DMS114 treated with DMSO at 0.1 percent for 48 hours (cell line): ENCODE measurements around the gene PCLO.
"Not testable (repeated sequence)": the region's sequence is repeated elsewhere in the genome, so short reads cannot be mapped to it uniquely, and the experiment has no call there.

Source experiments
- DNase-seq: peaks from one replicate; lab custom pipeline; 2025; ENCODE audit not compliant: unreplicated experiment; lab: John Stamatoyannopoulos, UW

PCLO gene

DNA sequence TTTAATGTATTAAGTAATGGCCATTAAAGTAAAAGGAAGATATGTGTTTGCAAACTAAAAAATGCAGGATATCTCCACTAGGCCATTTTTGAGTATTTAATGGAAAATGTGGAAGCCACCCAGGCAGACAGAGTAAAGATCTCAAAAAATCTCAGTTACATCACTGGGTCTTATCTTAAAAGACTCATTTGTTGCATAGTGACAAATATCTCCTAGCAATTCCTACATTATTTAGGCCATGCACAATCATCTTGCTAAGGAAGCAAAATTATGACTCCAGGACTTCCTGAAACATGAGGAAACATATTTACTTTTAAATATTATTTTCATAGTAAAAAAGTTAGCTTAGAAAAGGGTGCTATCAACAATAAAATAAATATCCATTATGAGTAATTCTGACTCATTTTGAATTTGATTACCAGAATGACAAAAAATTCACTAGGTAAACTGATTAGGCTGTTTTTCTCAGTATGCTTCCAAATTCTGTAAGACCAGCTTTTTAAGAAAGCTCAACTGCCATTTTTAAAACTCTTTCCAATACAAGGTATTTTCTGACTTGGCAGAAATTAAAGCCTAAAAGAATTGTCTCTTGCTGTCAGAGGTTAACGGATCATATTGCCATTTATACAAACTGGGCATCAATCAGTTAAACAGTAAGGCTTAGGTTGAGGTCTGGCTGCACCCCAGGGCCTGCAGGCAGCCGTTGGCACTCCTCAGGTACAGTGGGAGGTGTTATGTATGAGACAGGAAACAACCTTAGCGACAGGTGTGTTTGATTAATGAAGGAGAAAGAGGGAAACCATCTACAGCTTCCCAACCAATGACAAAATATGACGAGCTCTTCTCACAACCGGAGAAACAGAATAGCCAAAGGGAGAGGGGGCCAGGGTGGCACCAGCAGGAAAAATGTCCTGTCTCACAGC is 31.8 kb downstream of the PCLO start:
- DNase-seq, result no peak

- DNase-seq, result no peak
These were observed 32.5 kb downstream of the PCLO start for GRCh38 chr7:83130191-83130590.

DNA sequence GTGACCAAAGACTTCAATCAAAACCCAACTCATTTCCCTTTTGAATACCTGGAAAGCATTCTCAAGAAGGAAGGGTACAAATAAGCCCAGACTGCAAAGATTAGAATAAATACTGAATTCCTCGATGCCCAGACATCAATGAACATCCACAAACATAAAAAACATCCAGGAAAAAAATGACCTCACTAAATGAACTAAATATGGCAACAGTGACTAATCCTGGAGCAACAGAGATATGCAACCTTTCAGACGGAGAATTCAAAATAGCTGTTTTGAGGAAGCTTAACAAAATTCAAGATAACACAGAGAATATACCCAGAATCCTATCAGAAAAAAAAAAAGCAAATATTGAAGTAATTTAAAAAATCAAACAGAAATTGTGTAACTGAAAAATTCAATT is 43.2 kb downstream of the PCLO start:
- DNase-seq, result no peak

- DNase-seq, result no peak
These were observed 43.7 kb downstream of the PCLO start for GRCh38 chr7:83119026-83119382.

- DNase-seq, result no peak
These were observed 44.2 kb downstream of the PCLO start for GRCh38 chr7:83118347-83119025.

- DNase-seq, result no peak
These were observed 45.2 kb downstream of the PCLO start for GRCh38 chr7:83117466-83117865.

DNA sequence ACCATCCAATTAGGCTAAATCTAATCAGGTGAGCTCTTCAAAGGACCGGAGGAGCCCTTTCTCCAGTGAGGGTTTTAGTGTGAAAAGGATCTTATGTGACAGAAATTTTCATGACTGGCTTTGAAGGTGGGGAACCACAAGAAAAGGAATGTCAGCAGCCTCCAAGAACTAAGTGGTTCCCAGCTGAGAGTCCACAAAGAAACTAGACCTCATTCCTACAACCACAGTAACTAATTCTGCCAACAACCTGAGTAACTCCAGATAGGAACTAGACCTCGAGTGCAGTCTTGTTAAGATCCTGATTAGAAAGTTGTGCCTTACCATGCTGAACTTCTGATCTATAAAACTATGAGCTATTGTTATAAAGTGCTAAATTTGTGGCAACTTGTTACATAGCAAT is 51.3 kb downstream of the PCLO start:
- no peak for DNase-seq

DNA sequence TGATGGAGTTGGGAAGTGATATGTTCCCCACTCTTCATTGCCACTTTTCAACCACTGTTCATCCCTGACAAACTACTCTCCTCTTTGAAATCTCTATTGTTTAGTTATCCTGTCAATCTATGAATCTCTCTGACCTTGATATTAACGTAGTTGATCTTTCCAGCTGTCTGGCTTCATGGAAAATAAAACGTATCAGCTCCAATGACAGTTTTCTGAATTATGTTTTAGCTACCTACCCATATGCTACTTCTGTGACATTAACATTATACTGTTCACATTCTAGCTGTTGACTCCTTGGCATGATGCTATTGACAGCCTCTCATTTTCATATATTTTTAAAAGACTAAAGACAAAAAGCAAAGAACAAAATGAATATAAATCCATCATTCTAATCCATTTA is 53.3 kb downstream of the PCLO start:
- no peak for DNase-seq

DNA sequence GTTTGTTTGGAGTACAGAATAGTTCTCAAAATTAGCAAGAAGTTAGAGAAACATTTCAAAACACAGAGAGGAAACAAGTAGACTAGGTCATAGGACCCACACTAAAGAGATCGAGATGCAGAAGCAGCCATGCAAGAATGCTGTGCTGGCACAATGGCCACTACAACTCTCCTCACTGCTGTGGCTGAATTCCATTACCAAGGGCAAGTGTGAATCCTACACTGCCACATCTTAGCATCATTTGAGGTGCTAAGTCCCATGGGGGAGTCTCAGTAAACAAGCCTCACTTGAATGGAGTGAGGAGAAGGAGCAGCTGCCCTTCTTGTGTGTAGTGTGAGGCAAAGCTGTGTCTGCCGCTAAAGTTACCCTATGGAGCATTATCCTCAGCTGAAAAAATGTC is 56.7 kb downstream of the PCLO start:
- DNase-seq, result peak; percentile 22

GRCh38 chr7:83105063-83105462 is 57.6 kb downstream of the PCLO start:
- no peak for DNase-seq

DNA sequence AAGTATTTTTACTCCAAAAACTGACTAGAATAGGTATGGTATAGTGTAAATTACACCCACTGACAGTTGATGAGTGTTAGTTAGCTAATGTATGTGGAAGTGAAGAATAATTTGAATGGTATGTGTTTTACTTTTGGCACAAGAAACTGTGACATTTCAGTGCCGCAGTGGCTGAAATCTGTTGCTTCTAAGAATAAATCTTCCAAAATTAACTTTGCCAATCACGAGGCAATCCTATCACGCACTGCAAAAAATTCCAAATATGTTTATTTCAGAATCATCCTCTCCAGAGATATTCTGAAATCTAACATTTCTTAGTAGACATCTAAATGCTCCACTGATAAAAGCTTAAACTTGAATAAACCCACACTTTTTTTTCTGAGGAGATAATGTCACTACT is 61.2 kb downstream of the PCLO start:
- no peak for DNase-seq

DNA sequence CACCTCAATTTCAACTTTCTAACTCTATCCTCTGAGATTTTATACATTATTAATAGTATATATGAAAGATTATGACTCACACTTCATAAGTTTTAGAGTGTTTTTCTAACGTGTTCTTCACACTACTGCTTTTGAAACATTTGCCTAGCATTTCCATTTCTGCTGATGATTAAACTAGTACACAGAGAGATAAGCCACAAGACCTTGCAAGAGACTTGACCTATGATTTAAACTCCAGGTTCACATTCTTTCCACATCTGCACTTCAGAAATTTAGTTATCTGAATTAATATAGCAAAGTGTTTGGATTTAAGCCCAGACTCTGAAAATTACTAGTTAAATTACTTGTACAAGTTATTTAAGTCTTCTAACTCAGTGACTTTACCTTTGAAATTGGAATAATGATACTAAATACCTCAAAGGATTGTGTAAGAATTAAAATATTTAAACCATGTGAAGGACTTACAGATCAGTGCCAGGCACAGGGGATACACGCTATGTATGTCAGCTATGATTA is 66.6 kb downstream of the PCLO start:
- no peak for DNase-seq

DNA sequence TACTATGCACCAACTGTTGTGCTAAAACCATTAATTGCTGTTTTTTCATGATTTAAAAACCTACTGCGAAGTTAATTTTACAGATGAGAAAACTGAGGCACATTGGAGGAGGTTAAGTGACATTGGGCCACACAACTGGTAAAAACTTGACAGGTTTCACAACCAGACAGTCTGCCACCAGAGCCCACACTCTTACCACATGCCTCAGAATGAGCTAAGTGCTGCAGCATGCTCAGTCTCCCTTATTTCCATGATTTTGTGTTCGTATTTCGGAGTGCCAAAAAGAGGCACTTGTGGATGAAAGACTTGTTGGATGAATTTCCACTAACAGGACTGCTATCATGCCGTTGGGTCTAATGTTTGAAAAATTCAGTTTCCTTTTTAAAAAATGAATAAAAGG is 77.4 kb downstream of the PCLO start:
- DNase-seq, result no peak

DNA sequence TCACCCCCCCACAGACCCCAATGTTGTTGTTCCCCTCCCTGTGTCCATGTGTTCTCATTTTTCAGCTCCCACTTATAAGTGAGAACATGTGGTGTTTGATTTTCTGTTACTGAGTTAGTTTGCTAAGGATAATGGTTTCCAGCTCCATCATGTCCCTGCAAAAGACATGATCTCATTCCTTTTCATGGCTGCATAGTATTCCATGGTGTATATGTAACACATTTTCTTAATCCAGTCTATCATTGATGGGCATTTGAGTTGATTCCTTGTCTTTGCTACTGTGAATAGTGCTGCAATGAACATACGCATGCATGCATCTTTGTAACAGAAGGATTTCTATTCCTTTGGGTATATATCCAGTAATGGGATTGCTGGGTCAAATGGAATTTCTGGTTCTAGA is 82.8 kb downstream of the PCLO start:
- DNase-seq, result not testable (repeated sequence)

DNA sequence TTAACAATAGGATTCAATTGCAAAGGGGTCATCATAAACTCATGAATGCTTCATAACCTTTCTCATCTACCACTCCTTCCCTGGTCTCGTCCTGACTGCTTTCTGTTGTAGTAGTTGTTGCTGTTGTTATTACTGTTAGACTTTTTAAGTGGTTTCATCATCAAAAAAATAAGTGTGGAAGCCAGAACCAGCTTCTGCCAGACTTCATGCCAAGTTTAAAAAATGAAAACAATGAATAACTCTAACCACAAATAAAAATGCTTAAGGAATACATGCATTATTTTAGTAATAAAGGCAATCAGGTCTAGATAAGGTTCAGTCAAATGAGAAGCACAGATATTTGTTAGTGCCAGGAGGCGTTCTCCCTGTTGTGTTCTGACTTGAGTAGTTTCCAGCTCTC is 85.4 kb downstream of the PCLO start:
- DNase-seq, result no peak

DNA sequence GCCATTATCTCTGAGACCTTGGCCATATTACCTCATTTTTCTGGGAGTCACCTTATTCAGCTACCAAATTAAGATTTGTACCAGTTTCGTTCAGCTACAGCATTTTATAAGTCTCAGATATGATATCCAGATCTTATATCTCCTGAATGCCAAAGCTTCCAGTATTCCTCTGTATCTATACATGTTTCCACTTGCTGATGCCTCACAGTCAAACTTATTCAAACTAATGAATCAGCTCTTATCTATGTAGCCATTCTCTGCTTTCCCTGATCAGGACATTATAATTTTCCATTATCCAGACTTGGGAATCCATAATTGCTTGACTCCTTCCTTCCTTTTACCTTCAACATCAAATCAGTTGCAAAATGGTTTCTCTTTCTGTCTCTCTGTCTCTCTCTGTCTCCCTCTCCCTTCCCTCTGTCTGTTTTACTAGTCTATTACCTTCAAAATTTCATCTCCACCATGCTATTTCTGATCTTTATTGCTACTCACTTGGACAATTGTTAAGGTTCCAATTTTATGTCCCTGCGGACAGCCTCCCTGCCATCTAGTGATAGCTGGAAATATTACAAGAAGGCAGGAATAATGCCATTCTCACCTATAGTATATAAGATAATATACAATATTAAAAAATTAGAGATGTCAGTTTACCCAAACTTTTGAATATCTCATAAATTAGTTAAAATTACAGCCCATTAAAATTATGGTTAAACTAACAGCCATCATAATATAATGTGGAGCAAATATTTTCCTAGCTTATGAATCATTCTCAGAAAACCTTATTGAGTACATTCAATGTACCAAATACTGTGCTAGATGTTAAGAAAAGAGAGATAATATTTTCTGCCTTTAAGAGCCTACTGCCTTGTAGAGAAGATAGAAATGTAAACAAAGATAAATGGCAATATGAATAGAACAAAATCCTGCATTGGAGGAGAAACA is 89.8 kb downstream of the PCLO start:
- peak; percentile 1 for DNase-seq

DNA sequence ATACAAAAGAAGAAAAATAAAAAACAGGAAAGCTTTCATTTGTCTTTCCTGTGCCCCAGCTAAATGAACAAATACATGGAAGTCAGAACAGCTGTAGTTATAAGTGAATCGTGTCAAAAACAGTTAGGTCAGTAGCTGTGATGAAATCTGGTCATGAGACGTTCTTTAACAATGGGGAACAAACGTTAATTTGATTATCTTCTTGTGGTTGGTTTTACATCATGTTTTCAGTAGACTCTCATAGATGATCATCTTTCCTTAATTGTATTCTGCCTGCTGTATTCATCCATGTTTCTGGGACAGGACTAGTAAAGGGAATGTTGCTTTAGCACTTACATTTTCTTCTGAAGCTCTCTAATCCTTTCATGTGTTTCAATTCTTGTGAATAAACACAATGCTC is 97.0 kb downstream of the PCLO start:
- no peak for DNase-seq

GRCh38 chr7:83060218-83060617 is 102.5 kb downstream of the PCLO start:
- DNase-seq, result no peak

GRCh38 chr7:83058667-83059066 is 104.0 kb downstream of the PCLO start:
- no peak for DNase-seq

DNA sequence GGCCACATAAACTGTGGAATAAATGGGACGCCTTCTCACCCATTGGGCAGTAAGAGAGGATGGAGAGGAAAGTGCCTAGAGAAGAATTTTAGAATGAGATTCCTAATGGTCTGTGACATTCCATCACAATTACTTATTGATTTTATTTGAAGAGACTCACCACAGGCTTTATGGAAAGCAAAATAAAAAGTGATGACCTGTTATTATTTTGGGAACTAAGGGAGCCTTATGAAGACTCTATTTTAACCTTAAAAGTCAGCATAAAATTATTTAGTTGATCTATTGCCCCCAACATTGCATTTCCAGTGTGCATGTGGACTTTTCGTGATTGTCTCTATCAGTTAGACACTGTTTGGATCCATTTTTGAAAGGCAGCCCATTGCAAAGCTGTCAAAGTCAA is 107.5 kb downstream of the PCLO start:
- no peak for DNase-seq

- DNase-seq, result no peak
These were observed 108.2 kb downstream of the PCLO start for GRCh38 chr7:83054472-83054871.
